Thyroid gland (tissue), 4 donors: ENCODE measurements around the gene MAL. TPM values are rescaled to one million over a fixed set of nuclear protein-coding genes. Genes with fewer than 3 reads are reported as not detected.
A peak's percentile ranks its signal among the peaks of the same experiment; 100 is the strongest.

Source experiments
- DNase-seq, 2 donors: peaks; one replicate each; pipeline ENCODE4 v3.0.0-alpha.2; 2019
- H3K27ac ChIP-seq, 3 donors: fragments of 200-600 bp; sonication (generic); 1 replicate in 2 of 3; 2 replicates in 1 of 3; pipeline ENCODE4 v1.5.1; 2016 to 2019; ENCODE audit warnings: mild to moderate bottlenecking in 1 of 3, moderate library complexity in 1 of 3
- H3K27me3 ChIP-seq: fragments of 200-600 bp; sonication (generic); one replicate; pipeline ENCODE4 v1.5.1; 2019
- H3K36me3 ChIP-seq, 2 donors: fragments of 200-600 bp; sonication (generic); one replicate each; pipeline ENCODE4 v1.5.1; 2016 to 2019
- H3K4me1 ChIP-seq, 2 donors: fragments of 200-600 bp; sonication (generic); one replicate each; pipeline ENCODE4 v1.5.1; 2017 to 2019
- H3K4me3 ChIP-seq, 3 donors: fragments of 200-600 bp; sonication (generic); replicated peaks in 1 of 3; 1 replicate in 2 of 3; 2 replicates in 1 of 3; pipeline ENCODE4 v1.5.1; 2016; ENCODE audit warnings: mild to moderate bottlenecking in 1 of 3
- H3K9me3 ChIP-seq: fragments of 200-600 bp; sonication (generic); one replicate; pipeline ENCODE4 v1.5.1; 2017
- POLR2A ChIP-seq, 2 donors: fragments of 450-650 bp; IDR thresholded peaks; one replicate each; pipeline ENCODE4 v1.6.1; 2017; ENCODE audit warnings: antibody characterized with exemption in 2 of 2, mild to moderate bottlenecking in 2 of 2, moderate library complexity in 1 of 2
- WGBS, 2 donors: methylation state at CpG; one replicate each; pipeline ENCODE4 v1.1.5; 2017; 5-methylcytosine and 5-hydroxymethylcytosine counted together
- intact Hi-C: fragments of 100-400 bp; cut with DNase I; formaldehyde crosslinking; loops from one replicate; pipeline ENCODE4 v1.15.1; 2023
- total RNA-seq, 4 donors: library from RNA; depleted of rRNA; stranded (reverse); fragments of >200 nt; gene quantifications; one replicate each; pipeline ENCODE4 v1.2.3, GENCODE V29; 2016
- TF ChIP-seq, protein P1 (sequence below), 6 experiments: fragments of 200-600 bp in 3 of 6; fragments of 450-650 bp in 3 of 6; sonication (generic) in 3 of 6; IDR thresholded peaks; one replicate each; pipeline ENCODE4 v1.5.1; 2016 to 2019; ENCODE audit warnings: antibody characterized with exemption in 6 of 6, mild to moderate bottlenecking in 2 of 6, inconsistent platforms in 1 of 6, moderate library complexity in 1 of 6

Gene MAL
- total RNA-seq, 4 donors from 2014 or later, result 5.6 to 19.3 (median 13.3) TPM

DNA sequence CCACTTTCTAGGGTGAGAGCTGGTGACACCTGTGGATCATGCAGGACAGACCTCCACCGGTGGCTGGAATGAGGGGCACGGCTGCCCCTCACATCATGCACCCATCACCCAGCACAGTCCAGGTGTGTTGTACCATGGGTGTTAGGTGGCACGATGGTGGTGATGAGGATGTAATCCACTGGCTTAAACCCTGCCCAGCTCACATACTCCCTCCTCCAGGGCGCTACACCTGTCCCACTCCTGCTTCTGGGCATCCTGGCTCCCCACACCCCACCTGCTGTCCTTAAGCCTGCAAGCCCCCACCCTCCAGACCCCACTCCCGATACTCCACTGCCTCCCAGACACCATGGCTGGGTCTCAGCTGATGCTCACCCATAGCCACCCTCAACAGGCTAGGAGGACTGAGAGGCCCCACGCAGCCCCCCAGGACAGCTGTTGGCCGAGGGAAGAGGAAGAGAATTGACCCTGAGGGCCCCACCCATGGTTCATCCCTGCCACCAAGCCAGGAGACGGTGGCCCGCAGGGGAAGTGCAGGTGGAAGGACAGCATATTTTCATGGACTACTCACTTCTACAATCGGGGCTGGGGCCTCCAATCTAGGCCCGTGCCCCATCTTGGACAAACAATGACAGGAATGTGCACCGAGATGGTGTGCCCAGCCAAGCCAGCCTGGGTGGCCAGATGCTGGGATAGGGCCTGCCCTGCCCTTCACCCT, 34.3 kb downstream of the MAL start:
- peaks cover 15 to 41% of the 10 kb centered on the region in 2 donors for H3K4me1 ChIP-seq
- H3K36me3 ChIP-seq, result no peaks in the 10 kb centered on the region
- H3K9me3 ChIP-seq, result no peaks in the 10 kb centered on the region
- H3K4me3 ChIP-seq, result no peak overlapping the region
- TF ChIP-seq, protein P1, sequence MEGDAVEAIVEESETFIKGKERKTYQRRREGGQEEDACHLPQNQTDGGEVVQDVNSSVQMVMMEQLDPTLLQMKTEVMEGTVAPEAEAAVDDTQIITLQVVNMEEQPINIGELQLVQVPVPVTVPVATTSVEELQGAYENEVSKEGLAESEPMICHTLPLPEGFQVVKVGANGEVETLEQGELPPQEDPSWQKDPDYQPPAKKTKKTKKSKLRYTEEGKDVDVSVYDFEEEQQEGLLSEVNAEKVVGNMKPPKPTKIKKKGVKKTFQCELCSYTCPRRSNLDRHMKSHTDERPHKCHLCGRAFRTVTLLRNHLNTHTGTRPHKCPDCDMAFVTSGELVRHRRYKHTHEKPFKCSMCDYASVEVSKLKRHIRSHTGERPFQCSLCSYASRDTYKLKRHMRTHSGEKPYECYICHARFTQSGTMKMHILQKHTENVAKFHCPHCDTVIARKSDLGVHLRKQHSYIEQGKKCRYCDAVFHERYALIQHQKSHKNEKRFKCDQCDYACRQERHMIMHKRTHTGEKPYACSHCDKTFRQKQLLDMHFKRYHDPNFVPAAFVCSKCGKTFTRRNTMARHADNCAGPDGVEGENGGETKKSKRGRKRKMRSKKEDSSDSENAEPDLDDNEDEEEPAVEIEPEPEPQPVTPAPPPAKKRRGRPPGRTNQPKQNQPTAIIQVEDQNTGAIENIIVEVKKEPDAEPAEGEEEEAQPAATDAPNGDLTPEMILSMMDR (IDR thresholded peaks at IDR 0.05), result no peak
- no peak for TF ChIP-seq POLR2A (IDR thresholded peaks at IDR 0.05)
- WGBS, 2 donors, result 88 to 90% methylated on average over 8 to 10 of the region's 12 CpGs
- peak overlapping the region; percentile 86 to 93 (median 91) for H3K27ac ChIP-seq
- no peaks in the 10 kb centered on the region for H3K27me3 ChIP-seq
- intact Hi-C loops, result no loop called here
- DNase-seq, result no peak

DNA sequence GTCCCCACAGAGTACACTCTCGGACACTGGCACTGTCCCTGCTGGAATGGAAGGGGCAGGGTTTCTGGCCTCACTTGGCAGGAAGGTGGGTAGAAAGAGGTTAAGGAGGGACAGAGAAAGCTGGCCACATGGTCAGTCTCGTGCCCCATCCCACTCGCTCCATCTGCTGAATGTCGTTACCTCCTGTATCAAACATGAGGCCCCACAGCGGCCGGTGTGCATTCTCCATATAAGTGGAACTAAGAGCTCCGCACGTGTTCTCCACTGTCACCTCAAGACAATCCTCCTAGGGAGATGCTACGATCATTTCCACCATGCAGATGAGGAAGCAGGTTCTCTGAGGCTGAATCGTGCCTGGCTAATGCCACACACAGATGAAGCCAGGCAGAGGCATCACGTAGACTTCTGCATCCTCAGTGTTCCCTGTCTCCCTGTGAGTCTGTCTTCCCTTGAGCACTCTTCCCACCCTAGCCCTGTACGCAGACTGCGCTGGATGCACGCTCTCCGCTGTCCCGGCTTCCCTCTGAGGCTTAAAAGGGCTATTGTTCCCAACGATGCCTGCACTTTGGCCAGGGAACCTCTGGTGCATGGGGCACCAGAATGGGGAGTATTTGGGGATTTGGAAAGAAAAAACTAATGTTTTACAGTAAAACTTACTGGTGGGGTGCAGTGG, 35.1 kb downstream of the MAL start:
- H3K4me3 ChIP-seq, result no peak overlapping the region
- intact Hi-C loops, result no loop called here
- no peak overlapping the region for H3K27ac ChIP-seq
- DNase-seq, result no peak
- peaks cover 15 to 41% of the 10 kb centered on the region in 2 donors for H3K4me1 ChIP-seq
- H3K36me3 ChIP-seq, result no peaks in the 10 kb centered on the region
- no peaks in the 10 kb centered on the region for H3K9me3 ChIP-seq
- TF ChIP-seq POLR2A (IDR thresholded peaks at IDR 0.05), result no peak
- TF ChIP-seq, protein P1 (IDR thresholded peaks at IDR 0.05), result no peak
- H3K27me3 ChIP-seq, result no peaks in the 10 kb centered on the region
- 88 to 89% methylated on average over 17 of the region's 17 CpGs for WGBS, 2 donors

GRCh38 chr2:95061119-95061512, 35.6 kb downstream of the MAL start:
- no peaks in the 10 kb centered on the region for H3K27me3 ChIP-seq
- TF ChIP-seq POLR2A (IDR thresholded peaks at IDR 0.05), result no peak
- TF ChIP-seq, protein P1 (IDR thresholded peaks at IDR 0.05), result no peak
- H3K4me1 ChIP-seq, result peaks cover 15 to 41% of the 10 kb centered on the region in 2 donors
- H3K9me3 ChIP-seq, result no peaks in the 10 kb centered on the region
- intact Hi-C loops, result no loop called here
- DNase-seq, result no peak
- 90 to 96% methylated on average over 1 of the region's 1 CpG for WGBS, 2 donors
- no peak overlapping the region for H3K27ac ChIP-seq
- no peaks in the 10 kb centered on the region for H3K36me3 ChIP-seq
- H3K4me3 ChIP-seq, result no peak overlapping the region

GRCh38 chr2:95061601-95062183, 36.2 kb downstream of the MAL start:
- TF ChIP-seq, protein P1 (IDR thresholded peaks at IDR 0.05), result no peak
- TF ChIP-seq POLR2A (IDR thresholded peaks at IDR 0.05), result no peak
- DNase-seq, result no peak
- intact Hi-C loops, result no loop called here
- Histone ChIP-seq H3K27me3 (no peaks in the 10 kb centered on the region), H3K36me3 (no peaks in the 10 kb centered on the region), H3K27ac (no peak overlapping the region), H3K9me3 (no peaks in the 10 kb centered on the region), H3K4me1 (peaks cover 15 to 39% of the 10 kb centered on the region in 2 donors), H3K4me3 (no peak overlapping the region)
- 62 to 71% methylated on average over 7 of the region's 11 CpGs for WGBS, 2 donors
